ENCODE data around the gene NEB.

The NEB gene

DNA sequence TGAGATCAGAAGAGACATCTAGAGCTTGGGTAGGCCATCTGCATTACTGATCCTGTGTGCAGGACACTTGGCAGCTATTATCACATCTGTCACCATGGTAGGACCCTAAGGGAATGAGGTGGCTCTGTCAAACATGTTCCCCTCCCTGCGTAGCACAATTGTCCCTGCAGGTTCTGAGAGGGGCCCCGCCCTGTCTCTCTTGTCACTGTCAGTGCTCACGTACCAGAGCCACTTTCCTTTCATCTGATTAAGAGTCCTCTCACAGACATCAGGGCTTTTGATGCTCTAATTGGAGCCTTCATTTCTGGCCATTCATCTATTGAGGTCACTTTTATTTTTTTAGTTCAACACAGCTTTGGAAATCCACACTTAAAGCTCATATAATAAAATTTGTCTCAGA lies 38.5 kb downstream of the NEB start:
- DNase-seq (ENCODE audit: low read depth) = no peak

DNA sequence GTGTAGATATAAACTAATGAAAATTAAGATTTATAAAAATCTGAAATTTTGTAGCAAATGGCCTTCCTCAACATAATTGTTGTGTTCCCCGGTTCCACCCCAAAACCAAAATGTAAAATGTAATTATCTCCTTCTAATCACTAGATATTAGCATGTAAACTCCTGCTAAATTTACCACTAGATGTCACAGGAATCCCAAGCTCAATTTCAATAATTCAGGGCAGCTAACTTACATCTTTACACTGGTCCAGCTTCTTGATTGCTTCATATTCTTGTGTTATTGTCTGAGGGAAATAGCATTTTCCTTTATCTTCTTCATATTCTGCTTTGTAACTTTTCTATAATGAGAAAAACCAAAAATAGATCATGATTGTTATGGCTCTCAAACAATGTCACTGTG lies 42.6 kb downstream of the NEB start:
- DNase-seq (ENCODE audit: low read depth) = no peak

DNA sequence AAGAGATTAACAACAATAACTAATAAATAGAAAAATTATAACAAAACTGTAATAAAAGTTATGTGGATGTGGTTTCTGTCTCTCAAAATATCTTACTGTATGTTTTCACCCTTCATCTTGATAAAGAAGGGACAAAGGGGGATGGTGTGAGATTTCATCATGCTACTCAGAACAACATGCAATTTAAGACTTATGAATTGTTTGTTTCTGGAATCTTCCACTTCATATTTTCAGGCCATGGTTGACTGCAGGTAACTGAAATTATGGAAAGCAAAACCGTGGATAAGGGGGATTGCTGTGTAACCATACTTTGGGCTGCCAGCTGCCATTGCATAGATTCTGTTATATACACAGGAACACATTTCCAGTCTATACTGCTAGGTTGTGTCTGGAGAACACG lies 45.6 kb downstream of the NEB start:
- DNase-seq (ENCODE audit: low read depth) = no peak

DNA sequence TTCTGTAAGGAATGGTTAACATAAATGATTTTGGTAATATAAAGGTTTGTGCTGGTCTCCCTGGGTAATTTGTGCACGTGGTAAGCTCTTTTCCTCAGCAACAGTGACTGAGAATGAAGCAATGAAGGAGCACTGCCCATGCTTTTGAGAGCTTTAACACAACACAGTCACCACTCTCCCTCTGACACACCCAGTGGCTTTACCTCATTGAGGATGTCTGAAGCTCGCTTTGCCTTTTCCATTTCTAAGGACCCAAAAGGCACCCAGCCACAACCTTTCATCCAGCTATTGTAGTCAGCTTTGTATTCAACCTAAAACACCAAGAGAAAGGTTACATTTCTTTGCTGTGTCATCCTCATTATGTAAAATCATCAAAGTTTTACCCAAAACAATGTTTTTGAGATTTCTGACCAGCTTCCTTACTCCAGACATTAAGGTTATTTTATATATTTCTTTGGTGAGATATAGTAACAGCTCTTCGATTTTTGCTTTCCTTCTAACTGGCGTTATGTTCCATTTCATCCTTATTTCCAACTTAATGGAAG lies 51.7 kb downstream of the NEB start:
- no peak for DNase-seq (ENCODE audit: low read depth)

GRCh38 chr2:151681051-151681450 lies 53.2 kb downstream of the NEB start:
- DNase-seq (ENCODE audit: low read depth) = no peak

- DNase-seq (ENCODE audit: low read depth) = no peak
Observed at GRCh38 chr2:151679994-151680393, 54.3 kb downstream of the NEB start.

DNA sequence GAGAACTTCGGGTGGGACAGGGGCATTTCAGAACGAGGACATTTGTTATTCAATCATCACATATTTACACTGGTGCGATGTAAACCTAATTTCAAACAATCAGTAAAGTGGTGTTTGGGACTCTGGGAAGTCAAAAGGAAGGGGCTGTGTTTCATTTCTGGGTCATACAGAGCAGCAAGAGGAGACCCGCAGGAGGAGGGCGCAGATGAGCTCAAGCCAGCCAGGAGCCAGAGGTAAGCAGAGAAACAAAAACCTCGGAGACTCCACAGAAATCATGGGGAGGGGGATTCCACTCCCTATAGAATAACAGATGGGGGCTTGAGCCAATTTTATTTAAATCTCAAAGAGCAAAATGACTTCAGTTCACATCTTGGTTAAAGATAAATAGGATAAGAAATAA lies 55.4 kb downstream of the NEB start:
- no peak for DNase-seq (ENCODE audit: low read depth)

DNA sequence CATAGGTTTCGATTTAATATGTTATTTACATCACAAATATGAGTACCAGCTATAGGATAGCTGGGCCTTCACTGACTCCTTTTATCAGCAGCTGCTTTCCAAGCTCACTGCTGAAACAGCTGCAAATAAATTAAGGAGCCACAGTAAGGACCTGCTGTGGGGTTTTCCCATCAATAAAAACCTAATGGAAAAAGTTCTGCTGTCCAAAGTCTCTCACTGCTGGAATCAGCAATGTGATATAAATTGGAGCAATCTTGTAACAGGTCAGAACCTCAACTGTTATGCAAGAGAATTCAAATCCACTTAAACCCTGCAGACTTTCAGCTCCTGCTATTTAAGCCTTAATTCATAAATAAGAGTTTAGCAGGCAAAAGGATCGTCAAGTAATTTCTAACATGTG lies 61.3 kb downstream of the NEB start:
- no peak for DNase-seq (ENCODE audit: low read depth)

DNA sequence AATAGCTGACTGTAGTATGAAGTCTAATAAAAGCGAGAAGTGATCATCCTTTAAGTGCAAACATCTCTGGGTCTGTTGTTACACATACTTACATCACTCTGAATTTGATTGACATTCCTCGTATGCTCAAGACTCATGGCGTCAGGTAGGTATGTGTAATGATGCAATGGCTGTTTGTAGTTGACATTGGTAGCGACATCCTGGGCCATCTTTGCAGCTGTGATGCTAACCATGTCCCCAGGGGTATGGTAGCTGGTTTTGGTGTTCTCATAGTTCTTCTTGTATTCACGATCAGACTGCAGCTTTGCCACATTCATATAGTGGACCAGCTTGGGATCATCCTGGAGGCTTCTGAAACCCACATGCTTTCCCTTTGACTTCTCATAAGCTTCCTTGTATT lies 62.0 kb downstream of the NEB start:
- DNase-seq (ENCODE audit: low read depth) = no peak

GRCh38 chr2:151670846-151671597 lies 63.3 kb downstream of the NEB start:
- DNase-seq (ENCODE audit: low read depth) = no peak

GRCh38 chr2:151670346-151670745 lies 63.9 kb downstream of the NEB start:
- DNase-seq (ENCODE audit: low read depth) = no peak

DNA sequence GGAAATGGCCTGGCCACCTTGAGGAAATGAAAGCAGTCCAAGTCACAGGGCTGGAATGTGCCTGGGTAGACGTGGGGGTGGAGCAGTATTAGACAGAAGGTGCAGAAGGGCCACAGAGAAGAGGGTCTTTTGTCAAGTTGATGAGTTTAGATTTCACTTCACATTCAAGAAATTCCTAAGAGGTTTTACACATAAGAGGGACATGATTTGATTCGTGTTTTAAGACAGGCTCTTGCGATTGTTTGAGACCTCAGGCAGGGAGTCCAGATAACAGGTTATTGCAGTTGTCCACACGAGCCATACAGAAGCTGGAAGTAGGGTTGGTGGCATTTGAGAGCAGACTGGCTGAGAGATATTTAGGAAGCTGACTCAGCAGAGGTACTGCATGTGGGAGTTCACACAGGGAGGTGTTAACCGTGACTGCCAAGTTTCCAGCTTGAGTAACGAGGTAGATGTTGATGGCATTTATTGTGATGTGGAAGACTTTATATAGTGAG lies 64.6 kb downstream of the NEB start:
- DNase-seq (ENCODE audit: low read depth) = no peak

GRCh38 chr2:151668737-151669136 lies 65.5 kb downstream of the NEB start:
- DNase-seq (ENCODE audit: low read depth) = no peak

DNA sequence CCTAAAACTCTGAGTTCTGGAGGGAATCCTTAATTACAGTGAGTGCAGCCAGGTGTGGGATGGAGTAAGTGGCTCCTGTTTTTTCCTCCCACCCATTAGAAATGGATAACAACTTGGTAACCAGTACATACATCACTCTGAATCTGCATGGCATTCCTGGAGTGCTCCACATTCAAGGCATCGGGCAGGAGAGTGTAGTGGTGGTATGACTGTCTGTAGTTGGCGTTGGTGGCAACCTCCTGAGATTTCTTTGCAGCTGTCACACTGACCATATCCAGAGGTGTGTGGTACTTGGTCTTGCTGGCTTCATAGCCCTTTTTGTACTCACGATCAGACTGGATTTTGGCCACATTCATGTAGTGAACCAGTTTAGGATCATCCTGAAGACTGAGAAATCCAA lies 68.3 kb downstream of the NEB start:
- no peak for DNase-seq (ENCODE audit: low read depth)

GRCh38 chr2:151664520-151664919 lies 69.8 kb downstream of the NEB start:
- no peak for DNase-seq (ENCODE audit: low read depth)

DNA sequence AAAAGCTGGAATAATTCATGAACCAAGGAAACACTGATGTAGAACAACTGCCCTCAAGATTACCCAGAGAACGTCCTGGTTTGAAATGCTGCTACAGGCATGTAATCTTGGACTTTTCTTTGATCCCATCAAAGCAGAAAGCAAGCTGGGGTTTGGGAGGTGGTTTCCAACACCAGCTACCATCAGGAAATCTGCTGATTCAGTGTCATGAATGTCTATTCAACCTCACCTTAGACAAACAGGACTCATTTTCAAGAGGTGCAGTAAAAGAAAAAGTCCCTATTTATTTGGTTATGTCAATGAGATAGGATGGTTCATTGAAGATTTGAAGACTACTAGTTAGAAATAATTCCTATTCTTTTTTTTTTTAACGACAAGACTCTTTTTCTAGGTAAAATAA lies 72.7 kb downstream of the NEB start:
- DNase-seq (ENCODE audit: low read depth) = no peak

DNA sequence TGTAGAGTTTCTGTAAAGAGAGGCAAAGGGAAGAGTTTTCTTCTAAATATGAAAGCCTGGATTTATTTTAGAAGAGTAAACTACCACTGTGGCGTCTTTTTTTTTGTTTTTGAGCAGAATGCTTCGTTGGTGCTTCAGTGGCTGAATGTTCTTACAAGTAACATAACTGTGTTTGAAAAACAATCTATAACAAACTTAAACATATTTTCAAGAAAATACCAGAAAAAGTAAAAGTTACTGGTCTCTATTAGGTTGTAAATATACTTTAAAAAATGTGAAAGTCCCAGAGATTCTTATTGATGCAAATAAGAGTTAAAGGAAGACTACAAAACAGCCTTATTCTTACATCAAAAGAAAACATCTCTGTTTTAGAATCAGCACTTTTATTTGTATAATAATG lies 76.2 kb downstream of the NEB start:
- no peak for DNase-seq (ENCODE audit: low read depth)

DNA sequence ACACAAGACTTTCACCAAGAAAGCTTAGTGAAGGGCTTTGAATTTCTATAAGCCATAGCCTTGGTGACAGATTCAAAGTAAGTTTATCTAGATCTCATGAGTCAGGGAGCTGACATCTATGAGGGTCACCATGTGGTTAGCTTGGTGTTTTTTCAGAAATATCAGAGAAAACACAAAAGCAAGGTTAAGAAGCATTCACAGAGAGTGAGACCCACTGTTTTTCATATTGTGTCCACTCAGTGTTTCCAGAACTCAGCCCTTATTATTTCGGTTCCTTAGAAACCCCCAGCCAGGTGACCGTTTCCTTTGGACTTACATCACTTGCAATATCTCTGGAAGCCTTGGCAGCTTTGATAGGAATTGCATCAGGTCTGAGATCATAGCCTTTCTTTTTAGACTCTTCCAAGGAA lies 76.6 kb downstream of the NEB start:
- no peak for DNase-seq (ENCODE audit: low read depth)

DNA sequence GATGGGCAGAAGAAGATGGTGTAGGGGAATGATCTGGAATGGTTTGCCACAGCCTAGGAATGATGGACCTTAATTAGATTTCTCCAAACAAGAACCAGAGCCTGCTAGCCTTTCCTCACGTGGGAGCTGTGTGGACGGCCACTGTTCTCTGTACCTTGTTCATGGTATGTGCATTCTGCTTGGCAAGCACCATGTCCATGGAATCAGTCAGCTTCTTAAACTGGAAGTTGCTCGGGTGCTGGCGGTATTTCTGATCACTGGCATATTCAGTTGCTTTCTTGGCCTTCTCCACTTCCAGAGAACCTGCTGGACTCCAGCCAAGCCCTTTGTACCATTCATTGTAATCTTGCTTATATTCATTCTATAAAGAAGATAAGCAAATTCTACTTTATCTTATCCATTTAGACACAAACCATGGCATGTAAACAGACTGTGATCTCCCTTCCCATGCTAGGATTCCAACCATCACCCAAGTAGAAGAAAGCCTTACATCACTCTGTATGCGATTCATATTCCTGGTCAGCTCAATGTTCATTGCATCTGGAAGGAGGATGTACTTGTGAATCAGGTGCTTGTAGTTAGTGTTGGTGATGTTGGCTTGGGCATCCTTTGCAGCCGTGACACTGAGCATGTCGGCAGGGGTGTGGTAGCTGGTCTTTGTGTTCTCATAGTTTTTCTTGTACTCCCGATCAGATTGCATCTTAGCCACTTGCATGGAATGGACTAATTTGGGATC lies 78.4 kb downstream of the NEB start:
- DNase-seq (ENCODE audit: low read depth) = no peak

- no peak for DNase-seq (ENCODE audit: low read depth)
Observed at GRCh38 chr2:151654891-151655290, 79.4 kb downstream of the NEB start.

DNA sequence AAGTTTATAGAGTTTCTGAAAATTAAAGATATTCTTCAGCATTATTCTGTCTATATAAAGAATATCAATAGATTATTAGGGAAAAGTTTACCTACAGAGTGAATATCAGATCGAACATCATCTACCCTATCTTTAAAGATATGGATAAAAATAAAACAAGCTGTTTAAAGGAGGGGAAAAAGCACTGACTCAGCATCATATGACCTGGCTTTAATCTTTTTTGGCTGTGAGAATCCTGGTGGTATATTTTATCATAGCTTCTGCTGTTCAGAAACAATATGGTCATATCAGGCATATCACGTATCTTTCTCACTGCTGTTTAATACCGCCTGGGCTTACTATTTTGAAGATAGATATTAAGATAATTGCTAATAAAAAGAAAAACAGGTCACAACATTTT lies 80.2 kb downstream of the NEB start:
- no peak for DNase-seq (ENCODE audit: low read depth)

GRCh38 chr2:151651274-151651673 lies 83.0 kb downstream of the NEB start:
- no peak for DNase-seq (ENCODE audit: low read depth)

DNA sequence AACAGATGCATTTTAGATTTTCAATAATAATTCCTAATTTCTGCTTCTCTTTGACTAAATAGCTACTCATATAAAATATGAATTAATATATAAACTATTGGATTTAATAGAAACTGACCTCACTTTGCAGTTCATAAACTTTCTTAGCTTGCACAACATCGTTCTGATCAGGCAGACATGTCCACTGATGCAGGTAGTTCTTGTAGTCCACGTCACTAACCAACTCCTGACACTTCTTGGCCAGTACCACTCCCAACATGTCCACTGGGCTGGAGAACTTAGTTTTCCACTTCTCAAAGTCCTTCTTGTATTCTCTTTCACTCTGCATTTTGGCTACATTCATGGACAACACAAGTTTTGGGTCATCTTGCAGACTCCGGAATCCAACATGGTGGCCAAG lies 83.8 kb downstream of the NEB start:
- no peak for DNase-seq (ENCODE audit: low read depth)
